Activated CD8-positive, alpha-beta T cell treated with anti-CD3 and anti-CD28 coated beads, Interleukin-2, amount 10 ng/mL, durations not matched to agents 7 days and 5 days (primary cell): ENCODE data around the gene FRAT1. TPM values are rescaled to one million over a fixed set of nuclear protein-coding genes. Genes with fewer than 3 reads are reported as not detected.

Source experiments
- ATAC-seq: fragments of 150-1000 bp; cut with Tn5 transposase; one replicate; pipeline ENCODE4 v1.10.0; 2021; ENCODE audit warnings: moderate library complexity
- CTCF ChIA-PET: fragments of 350-600 bp; sonication (Branson Sonifier 250); formaldehyde crosslinking; loops from one replicate; lab custom pipeline; 2021; ENCODE audit warnings: antibody characterized with exemption; lab: Charles Lee
- POLR2A ChIA-PET: fragments of 350-600 bp; sonication (Branson Sonifier 250); formaldehyde crosslinking; loops from one replicate; lab custom pipeline; 2021; ENCODE audit warnings: antibody characterized with exemption; lab: Charles Lee
- DNase-seq: peaks from one replicate; pipeline ENCODE4 v3.0.0-alpha.2; 2020
- H3K27ac Mint-ChIP-seq: one replicate; pipeline ENCODE4 v1.8.0; 2021; ENCODE audit warnings: mild to moderate bottlenecking, mixed read lengths
- H3K27me3 Mint-ChIP-seq: one replicate; pipeline ENCODE4 v1.8.0; 2021; ENCODE audit warnings: low read depth, mixed read lengths
- H3K36me3 Mint-ChIP-seq: one replicate; pipeline ENCODE4 v1.8.0; 2021; ENCODE audit warnings: low read depth, mixed read lengths
- H3K4me1 Mint-ChIP-seq: one replicate; pipeline ENCODE4 v1.8.0; 2021; ENCODE audit warnings: low read depth, mixed read lengths
- H3K4me3 Mint-ChIP-seq: one replicate; pipeline ENCODE4 v1.8.0; 2021; ENCODE audit warnings: mild to moderate bottlenecking, mixed read lengths
- H3K9me3 Mint-ChIP-seq: one replicate; pipeline ENCODE4 v1.8.0; 2022; ENCODE audit warnings: mixed read lengths; ENCODE audit not compliant: insufficient read depth
- total RNA-seq, 2 experiments: library from RNA; stranded (reverse); gene quantifications; one replicate each; pipeline ENCODE4 v1.2.3, GENCODE V29; 2021

Gene FRAT1
- total RNA-seq, 2 experiments from 2014 or later: 4.2 to 4.4 TPM

DNA sequence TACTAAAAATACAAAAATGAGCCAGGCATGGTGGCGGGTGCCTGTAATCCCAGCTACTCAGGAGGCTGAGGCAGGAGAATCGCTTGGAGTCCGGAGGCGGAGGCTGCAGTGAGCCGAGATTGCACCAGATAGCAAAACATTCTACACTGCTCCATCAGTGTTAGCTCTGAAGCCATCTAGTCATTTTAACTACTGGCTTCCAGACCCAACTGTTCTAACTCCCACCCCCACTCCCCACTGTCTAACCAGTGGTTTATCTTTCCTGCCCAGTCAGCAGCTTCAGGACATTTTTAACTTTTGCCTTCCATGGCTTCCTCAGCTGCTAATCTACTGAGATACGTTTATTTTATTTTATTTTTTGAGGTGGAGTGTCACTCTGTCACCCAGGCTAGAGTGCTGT, 6.2 kb upstream of the FRAT1 start:
- ChIA-PET POLR2A (interaction anchor here (0.6 kb wide), 1 partner anchor 152 kb away, joined by 3 read pairs; no protein-coding TSS in a partner anchor), CTCF (interaction anchor here (0.7 kb wide), 1 partner anchor 19 kb away, joined by 3 read pairs; no protein-coding TSS in a partner anchor)
- H3K27me3 Mint-ChIP-seq: peaks cover 5% of the 10 kb centered on the region
- ATAC-seq: no peak
- no peaks in the 10 kb centered on the region for H3K4me1 Mint-ChIP-seq
- H3K27ac Mint-ChIP-seq: no peak overlapping the region
- no peaks in the 10 kb centered on the region for H3K36me3 Mint-ChIP-seq
- DNase-seq: no peak
- H3K9me3 Mint-ChIP-seq: no peaks in the 10 kb centered on the region
- H3K4me3 Mint-ChIP-seq: no peak overlapping the region

DNA sequence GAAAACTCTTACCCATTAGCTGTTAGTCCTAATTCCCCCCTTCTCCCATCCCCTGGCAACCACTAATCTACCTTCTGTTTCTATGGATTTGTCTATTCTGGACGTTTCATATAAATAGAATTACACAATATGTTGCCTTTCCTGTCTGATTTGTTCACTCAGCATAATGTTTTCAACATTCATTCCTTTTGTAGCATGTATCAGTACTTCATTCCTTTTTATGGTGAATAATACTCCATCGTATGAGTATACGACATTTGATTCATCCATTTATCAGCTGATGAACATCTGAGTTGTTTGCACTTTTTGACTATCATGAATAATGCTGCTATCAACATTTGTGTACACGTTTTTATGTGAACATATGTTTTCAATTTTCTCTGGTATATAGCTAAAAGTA, 4.4 kb upstream of the FRAT1 start:
- Mint-ChIP-seq H3K36me3 (no peaks in the 10 kb centered on the region), H3K9me3 (no peaks in the 10 kb centered on the region), H3K27ac (no peak overlapping the region), H3K4me3 (no peak overlapping the region), H3K27me3 (peaks cover 3% of the 10 kb centered on the region), H3K4me1 (peaks cover 7% of the 10 kb centered on the region)
- ATAC-seq: no peak
- no peak for DNase-seq
- CTCF ChIA-PET: no interaction called here
- POLR2A ChIA-PET: no interaction called here

DNA sequence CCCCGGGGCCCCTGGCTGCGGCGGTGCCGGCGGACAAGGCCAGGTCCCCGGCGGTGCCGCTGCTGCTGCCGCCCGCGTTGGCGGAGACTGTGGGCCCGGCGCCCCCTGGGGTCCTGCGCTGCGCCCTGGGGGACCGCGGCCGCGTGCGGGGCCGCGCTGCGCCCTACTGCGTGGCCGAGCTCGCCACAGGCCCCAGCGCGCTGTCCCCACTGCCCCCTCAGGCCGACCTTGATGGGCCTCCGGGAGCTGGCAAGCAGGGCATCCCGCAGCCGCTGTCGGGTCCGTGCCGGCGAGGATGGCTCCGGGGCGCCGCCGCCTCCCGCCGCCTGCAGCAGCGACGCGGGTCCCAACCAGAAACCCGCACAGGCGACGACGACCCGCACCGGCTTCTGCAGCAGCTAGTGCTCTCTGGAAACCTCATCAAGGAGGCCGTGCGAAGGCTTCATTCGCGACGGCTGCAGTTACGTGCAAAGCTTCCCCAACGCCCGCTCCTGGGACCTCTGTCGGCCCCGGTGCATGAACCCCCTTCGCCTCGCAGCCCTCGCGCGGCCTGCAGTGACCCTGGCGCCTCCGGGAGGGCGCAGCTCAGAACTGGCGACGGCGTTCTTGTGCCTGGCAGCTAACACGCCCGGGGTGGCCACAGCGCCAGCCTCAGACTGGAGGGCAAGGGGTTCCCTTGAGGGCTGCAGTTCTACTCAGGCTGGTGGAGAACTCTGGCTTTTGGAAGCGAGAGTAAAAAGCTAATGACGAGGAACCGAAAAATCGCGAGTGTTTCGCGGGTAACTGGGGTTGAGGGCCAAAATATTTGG, 804 bp downstream of the FRAT1 start:
- ATAC-seq: peak; percentile 52
- no peaks in the 10 kb centered on the region for H3K9me3 Mint-ChIP-seq
- no peaks in the 10 kb centered on the region for H3K36me3 Mint-ChIP-seq
- peak overlapping the region; percentile 82 for H3K4me3 Mint-ChIP-seq
- ChIA-PET POLR2A (interaction anchor here (1.2 to 2.3 kb wide), 5 partner anchors 8 to 81 kb away, joined by 3 to 46 read pairs (median 9); partner anchors contain the start of genes FRAT2 and RRP12), CTCF (interaction anchor here (0.7 to 2.6 kb wide), 9 partner anchors 9 to 247 kb away, joined by 3 to 24 read pairs (median 4); partner anchors contain the start of genes ARHGAP19 and FRAT2)
- H3K4me1 Mint-ChIP-seq: peaks cover 26% of the 10 kb centered on the region
- peak overlapping the region; percentile 81 for H3K27ac Mint-ChIP-seq
- peaks cover 3% of the 10 kb centered on the region for H3K27me3 Mint-ChIP-seq
- DNase-seq: peak; percentile 72

DNA sequence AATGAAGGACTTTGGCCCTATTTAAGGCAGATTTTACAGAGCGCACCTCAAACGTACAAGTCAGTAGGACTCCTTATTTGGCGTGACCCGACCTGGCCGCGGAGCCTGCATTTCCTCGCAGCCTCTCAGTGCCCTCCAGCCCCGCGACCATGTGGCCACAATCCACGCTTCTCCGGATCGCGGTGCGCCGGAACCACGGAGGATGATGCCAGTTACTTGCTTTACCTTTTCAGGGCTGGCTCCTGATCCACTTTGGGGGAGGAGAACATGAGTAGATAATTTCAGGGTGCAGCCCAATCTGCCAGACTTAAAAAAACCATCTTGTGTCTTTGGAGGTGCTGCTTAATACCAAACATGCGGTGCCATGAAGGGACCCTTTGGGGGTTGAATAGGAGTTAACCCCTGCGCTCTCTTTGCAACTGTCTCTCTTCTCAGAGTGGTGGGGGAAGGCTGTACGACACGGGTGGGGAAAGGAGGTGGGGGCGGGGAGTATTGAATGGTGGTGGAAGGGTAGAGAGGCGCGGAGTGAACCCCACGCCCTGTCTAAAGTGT, 1.5 kb downstream of the FRAT1 start:
- H3K4me1 Mint-ChIP-seq: peaks cover 26% of the 10 kb centered on the region
- DNase-seq (peak; percentile 43), ATAC-seq (peak; percentile 9)
- no peaks in the 10 kb centered on the region for H3K9me3 Mint-ChIP-seq
- H3K36me3 Mint-ChIP-seq: no peaks in the 10 kb centered on the region
- CTCF ChIA-PET: interaction anchor here (0.7 to 2.6 kb wide), 9 partner anchors 8 to 248 kb away, joined by 3 to 24 read pairs (median 5); partner anchors contain the start of gene FRAT2
- POLR2A ChIA-PET: interaction anchor here (2.0 to 2.3 kb wide), 3 partner anchors 8 to 80 kb away, joined by 9 to 46 read pairs (median 14); partner anchors contain the start of genes FRAT2 and RRP12
- H3K4me3 Mint-ChIP-seq: peak overlapping the region; percentile 82
- H3K27ac Mint-ChIP-seq: peak overlapping the region; percentile 81
- peaks cover 3% of the 10 kb centered on the region for H3K27me3 Mint-ChIP-seq

DNA sequence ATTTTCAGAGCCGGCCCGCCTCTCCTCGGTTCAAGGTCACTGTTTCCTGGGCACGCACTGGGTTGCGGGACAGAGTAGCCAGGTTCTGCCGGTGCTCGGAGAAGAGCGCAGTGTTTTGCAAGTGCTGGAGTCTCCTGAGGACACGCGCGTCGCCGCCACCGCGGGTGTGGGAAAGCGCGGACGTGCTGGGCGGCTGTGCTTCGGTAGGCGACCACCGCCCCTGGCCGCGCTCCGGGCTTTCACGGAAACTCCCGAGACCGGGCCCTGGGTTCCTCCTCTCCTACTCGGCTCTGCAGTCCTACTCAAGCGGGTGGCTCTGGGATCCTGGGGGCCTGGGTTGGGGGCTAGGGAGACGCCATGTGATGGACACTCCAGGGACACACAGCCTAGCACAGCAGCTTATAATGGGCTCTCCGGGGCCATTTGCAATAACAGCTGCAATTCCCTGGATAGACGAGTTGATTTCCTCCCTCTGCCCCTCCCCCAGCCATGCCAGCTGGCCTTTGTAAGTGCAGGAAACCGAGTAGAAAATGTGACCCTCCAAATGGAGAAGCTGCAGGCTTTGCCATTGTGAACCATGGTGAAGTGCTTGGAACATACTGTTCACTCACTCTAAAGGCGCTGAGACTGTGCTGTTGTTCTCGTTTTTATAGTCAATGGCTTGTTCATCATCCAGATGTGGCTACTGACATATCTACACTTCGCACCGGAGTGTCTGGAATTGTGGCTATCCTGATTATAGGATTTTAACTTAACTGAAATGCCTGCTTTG, 2.1 kb downstream of the FRAT1 start:
- no peak for ATAC-seq
- peaks cover 29% of the 10 kb centered on the region for H3K4me1 Mint-ChIP-seq
- POLR2A ChIA-PET: no interaction called here
- CTCF ChIA-PET: interaction anchor here (2.3 kb wide), 1 partner anchor 11 kb away, joined by 19 read pairs; no protein-coding TSS in a partner anchor
- no peaks in the 10 kb centered on the region for H3K27me3 Mint-ChIP-seq
- H3K36me3 Mint-ChIP-seq: no peaks in the 10 kb centered on the region
- H3K9me3 Mint-ChIP-seq: no peaks in the 10 kb centered on the region
- peak overlapping the region; percentile 82 for H3K4me3 Mint-ChIP-seq
- DNase-seq: no peak
- peak overlapping the region; percentile 81 for H3K27ac Mint-ChIP-seq

DNA sequence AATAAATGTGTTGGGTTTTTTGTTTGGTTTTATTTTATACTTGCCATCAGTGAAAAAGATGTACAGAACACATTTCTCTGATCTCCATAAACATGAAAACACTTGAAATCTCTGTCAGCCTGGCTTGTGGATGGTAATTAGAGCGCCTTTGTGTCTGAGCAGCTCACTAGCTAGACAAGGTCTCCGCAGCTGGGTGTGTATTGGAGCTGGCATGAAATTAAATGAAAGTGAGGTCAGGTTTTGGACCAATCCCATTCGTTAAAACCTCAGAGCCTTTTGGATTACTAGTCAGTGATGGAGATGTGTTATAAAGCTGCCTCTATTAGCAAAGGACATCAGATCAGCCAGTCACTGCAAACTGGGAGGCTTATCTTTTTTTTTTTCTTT, 2.7 kb downstream of the FRAT1 start:
- H3K9me3 Mint-ChIP-seq: no peaks in the 10 kb centered on the region
- CTCF ChIA-PET: interaction anchor here (1.0 to 2.3 kb wide), 2 partner anchors 10 to 43 kb away, joined by 4 to 19 read pairs; no protein-coding TSS in a partner anchor

DNA sequence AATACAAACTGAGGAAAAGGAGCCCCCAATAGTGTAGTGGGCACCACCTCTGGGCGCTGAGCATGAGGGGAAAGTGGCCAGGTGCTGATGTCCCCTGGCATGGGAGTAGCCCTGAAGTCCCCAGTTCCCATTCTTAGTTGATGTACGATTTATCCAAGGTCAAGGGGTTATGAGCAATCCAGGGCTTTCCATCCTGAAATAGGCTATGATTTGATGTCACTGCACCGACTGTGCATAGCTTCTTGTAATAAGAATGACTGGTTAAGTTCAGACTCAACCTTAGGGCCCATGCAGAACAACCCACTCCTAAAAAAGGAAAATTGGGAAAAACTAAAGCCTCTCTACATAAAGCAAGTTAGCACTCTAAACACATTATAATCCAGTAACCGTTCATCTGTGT, 4.4 kb downstream of the FRAT1 start:
- Mint-ChIP-seq H3K4me1 (peaks cover 43% of the 10 kb centered on the region), H3K27ac (no peak overlapping the region), H3K4me3 (no peak overlapping the region), H3K27me3 (no peaks in the 10 kb centered on the region), H3K36me3 (no peaks in the 10 kb centered on the region), H3K9me3 (no peaks in the 10 kb centered on the region)
- ChIA-PET CTCF (no interaction called here), POLR2A (no interaction called here)
- no peak for ATAC-seq
- DNase-seq: no peak

More for the DNA sequence above, 2.7 kb downstream of the FRAT1 start:
- Mint-ChIP-seq H3K36me3 (no peaks in the 10 kb centered on the region), H3K27me3 (no peaks in the 10 kb centered on the region), H3K4me3 (peak overlapping the region; percentile 82), H3K27ac (no peak overlapping the region), H3K4me1 (peaks cover 34% of the 10 kb centered on the region)
- POLR2A ChIA-PET: interaction anchor here (1.0 kb wide), 1 partner anchor 12 kb away, joined by 3 read pairs; no protein-coding TSS in a partner anchor
- ATAC-seq: no peak
- DNase-seq: no peak

DNA sequence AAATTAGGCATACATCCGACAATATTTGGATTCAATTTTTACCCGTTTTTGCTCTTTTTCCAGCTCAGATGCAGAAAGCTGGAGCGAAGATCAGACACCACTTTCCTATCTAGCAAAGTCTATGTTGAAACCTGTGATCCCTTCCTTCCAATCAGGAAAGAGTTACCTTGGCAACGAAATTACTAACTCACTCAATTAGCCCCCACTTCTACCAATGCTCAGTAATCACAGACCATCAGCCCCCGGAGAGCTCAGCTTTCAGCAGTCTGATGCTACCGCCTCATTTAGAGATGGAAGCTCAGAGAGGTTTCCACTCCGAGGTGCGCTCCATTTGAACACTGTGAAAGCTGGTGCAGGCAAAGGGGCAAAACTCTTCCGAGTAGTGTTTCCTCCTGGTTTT, 6.7 kb downstream of the FRAT1 start:
- ATAC-seq (no peak), DNase-seq (no peak)
- no peak overlapping the region for H3K4me3 Mint-ChIP-seq
- POLR2A ChIA-PET: interaction anchor here (1.6 kb wide), 1 partner anchor 9 kb away, joined by 5 read pairs; the partner anchor contains the start of gene FRAT2
- H3K4me1 Mint-ChIP-seq: peaks cover 37% of the 10 kb centered on the region
- no peaks in the 10 kb centered on the region for H3K9me3 Mint-ChIP-seq
- no peak overlapping the region for H3K27ac Mint-ChIP-seq
- H3K36me3 Mint-ChIP-seq: peaks cover 5% of the 10 kb centered on the region
- H3K27me3 Mint-ChIP-seq: no peaks in the 10 kb centered on the region
- CTCF ChIA-PET: interaction anchor here (1.0 to 1.8 kb wide), 2 partner anchors 39 to 47 kb away, joined by 3 to 7 read pairs; no protein-coding TSS in a partner anchor

DNA sequence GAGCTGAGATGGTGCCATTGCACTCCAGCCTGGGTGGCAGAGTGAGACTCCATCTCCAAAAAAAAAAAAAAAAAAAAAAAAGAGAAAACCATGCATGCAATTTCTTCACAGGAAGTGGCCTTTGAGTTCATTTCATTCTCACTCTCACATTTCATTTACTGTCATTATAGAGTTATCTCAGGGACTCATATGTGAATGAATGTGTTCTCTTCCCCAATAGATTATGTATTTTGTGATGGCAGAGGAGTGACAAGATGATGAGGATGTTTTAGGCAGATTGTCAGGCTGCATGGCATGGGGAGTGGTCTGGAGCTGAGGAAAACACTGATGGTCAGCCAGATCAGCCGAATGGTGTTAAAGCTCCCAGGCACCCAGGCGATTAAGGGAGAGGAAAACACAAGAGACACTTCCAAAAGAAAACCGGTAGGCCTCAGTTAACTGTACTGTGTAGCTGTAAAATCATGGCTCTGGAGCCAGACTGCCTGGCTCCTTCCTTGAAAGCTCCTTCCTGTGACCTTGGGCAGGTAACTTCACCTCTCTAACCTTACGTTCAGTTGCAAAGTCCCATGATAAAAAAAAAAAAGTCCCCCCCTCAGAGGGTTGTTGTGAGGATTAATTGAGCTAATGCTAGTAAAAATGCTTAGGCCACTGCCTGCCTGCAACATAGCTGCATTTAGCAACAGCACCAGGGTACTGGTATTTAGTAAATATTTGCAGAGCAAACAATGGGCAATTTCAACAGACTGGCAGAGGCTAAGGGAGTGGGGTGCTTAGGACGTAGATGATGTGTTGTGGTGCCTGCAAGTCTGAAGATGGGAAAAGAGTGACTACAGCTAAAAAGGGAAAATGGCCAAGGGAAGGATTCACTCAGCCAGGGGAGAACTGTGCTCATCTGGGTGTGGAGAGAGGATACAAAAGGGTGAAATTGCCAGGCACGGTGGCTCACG, 8.6 kb downstream of the FRAT1 start:
- Mint-ChIP-seq H3K9me3 (no peaks in the 10 kb centered on the region), H3K4me1 (peaks cover 40% of the 10 kb centered on the region), H3K4me3 (no peak overlapping the region), H3K27ac (peak overlapping the region; percentile 36), H3K27me3 (no peaks in the 10 kb centered on the region), H3K36me3 (peaks cover 17% of the 10 kb centered on the region)
- ChIA-PET POLR2A (interaction anchor here (0.6 to 2.6 kb wide), 3 partner anchors 8 to 36 kb away, joined by 3 to 14 read pairs (median 3); partner anchors contain the start of genes ARHGAP19 and FRAT1), CTCF (interaction anchor here (0.6 to 1.4 kb wide), 2 partner anchors 10 to 49 kb away, joined by 4 to 8 read pairs; no protein-coding TSS in a partner anchor)
- DNase-seq (no peak), ATAC-seq (no peak)
